Measurements from ENCODE around the gene PRKD1.
"Not testable (repeated sequence)": the region's sequence is repeated elsewhere in the genome, so short reads cannot be mapped to it uniquely, and the experiment has no call there.

The PRKD1 gene

DNA sequence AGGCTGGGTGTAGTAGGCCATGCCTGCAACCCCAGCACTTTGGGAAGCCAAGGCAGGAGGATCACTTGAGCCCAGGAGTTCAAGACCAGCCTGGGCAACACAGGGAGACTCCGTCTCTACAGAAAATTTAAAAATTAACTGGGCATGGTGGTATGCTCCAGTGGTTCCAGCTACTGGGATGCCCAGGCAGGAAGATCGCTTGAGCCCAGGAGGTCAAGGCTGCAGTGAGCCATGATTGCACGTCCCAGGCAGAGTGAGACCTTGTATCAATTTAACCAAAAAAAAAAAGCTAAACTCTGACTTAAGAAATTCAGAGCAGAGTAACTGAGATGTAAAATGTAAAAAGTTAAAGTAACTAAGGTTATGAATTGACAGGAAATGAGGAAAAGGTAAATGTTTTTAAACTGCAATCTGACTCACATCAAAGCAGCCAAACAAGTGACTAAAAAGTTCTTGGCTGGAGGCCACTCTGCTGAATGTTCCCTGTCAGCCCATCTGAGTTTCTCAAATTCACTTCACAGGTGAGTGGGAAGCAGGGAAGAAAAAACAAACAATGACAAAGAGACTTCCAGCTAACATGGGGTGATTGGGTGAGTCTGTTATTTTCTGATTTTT, 21.3 kb downstream of the PRKD1 start:
- in situ Hi-C loops (cut with MboI; ENCODE audit: low pct_unique_long_range_greater_than_20kb, low sequenced_read_pairs) = no loop called here
- DNase-seq = no peak

DNA sequence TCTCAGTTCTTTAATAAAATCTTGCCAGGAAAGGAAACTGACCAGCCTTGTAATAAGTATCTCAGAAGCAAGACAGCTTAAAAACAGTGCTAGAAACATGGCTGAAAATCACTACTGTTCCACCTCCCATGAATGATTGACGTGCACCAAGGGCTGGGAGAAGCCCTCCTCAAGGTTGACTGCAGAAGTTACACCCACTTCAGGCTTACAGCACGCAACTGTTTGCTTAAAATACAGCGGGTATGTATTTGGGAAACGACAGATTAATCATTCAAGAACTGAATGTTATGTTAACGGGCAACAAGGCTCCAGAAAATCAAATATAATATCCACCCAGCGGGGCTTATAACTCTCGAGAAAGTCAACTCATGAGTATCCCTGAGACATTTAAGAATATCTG, 22.1 kb downstream of the PRKD1 start:
- in situ Hi-C loops (cut with MboI; ENCODE audit: low pct_unique_long_range_greater_than_20kb, low sequenced_read_pairs) = no loop called here
- no peak for DNase-seq

DNA sequence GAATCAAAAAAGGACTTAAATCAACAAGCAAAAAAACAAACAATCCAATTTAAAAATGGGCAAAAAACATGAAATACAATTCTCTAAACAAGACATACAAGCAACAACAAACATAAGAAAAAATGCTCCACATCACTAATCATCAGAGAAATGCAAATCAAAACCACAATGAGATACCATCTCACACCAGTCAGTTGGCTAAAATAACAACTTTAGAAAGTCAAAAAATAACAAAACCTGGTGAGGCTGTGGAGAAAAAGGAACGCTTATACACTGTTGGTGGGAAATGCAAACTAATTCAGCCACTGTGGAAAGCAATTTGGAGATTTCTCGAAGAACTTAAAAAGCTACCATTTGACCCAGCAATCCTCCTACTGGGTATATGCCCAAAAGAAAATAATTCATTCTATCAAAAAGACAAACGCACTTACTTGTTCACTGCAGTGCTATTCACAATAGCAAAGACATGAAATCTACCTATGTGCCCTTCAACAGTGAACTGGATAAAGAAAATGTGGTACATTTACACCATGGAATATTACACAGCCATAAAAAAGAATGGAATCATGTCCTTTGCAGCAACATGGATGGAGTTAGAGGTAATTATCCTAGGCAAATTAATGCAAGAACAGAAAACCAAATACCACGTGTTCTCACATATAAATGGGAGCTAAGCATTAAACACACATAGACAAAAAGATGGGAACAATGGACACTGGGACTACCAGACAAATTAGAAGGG, 26.9 kb downstream of the PRKD1 start:
- in situ Hi-C loops (cut with MboI; ENCODE audit: low pct_unique_long_range_greater_than_20kb, low sequenced_read_pairs) = no loop called here
- no peak for DNase-seq

DNA sequence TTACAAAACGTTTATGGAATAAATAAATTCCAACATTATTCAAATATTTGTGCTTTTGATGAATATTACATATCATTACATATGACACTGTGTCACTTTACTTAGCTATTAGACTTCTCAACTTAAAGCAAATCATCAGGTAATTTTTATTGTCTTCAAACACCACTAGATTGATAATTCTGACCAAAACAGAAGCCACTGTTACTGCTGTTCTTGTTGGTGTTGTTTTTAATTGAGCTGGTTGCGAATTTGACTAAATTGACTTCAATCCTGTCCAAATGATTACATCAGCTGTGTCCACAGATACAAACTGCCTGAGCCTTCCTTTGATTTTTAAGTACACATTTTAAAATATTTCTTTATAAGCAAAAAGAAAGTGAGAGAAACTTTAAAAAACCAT, 29.2 kb downstream of the PRKD1 start:
- DNase-seq = no peak
- in situ Hi-C loops (cut with MboI; ENCODE audit: low pct_unique_long_range_greater_than_20kb, low sequenced_read_pairs) = no loop called here

DNA sequence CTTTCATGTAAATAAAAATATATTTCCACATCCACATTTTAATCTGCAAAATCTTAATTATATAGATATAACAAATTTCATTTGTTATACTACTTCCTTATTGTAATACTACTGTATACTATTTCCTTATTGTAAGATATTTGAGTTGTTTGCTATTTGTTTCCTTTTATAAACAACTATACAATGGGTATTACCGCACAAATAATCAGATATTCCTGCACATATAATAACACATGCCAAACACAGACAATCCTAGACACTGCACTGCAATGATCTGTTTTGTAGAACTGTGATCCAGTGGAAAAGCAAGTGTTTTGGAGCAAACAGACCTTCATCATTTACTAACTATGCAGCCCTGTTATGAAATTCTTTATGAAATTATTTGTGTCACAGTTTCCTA, 30.5 kb downstream of the PRKD1 start:
- no peak for DNase-seq

DNA sequence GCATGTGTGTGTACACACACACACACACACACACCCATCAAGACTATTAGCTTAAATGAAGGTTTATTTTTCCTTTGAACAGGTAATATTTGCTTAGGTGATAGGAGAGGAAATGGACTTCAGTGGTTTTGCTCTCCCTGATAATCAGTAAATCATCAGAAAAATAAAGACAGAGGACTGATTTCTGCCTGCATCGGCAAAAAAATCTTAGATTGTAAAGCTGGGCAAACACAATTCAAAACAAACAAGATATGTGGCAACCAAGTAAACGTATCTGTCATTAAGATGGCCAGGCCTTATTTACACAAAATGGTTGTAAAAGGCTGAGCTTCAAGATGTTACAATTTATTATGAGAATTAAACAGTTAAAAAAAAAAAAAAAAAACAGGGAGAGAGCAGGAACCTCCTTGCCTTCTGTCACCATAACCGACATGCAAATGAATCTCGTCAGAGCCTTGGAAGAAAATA, 31.3 kb downstream of the PRKD1 start:
- in situ Hi-C loops (cut with MboI; ENCODE audit: low pct_unique_long_range_greater_than_20kb, low sequenced_read_pairs) = no loop called here
- no peak for DNase-seq

More for the DNA sequence above, 30.5 kb downstream of the PRKD1 start:
- in situ Hi-C loops (cut with MboI; ENCODE audit: low pct_unique_long_range_greater_than_20kb, low sequenced_read_pairs) = no loop called here

DNA sequence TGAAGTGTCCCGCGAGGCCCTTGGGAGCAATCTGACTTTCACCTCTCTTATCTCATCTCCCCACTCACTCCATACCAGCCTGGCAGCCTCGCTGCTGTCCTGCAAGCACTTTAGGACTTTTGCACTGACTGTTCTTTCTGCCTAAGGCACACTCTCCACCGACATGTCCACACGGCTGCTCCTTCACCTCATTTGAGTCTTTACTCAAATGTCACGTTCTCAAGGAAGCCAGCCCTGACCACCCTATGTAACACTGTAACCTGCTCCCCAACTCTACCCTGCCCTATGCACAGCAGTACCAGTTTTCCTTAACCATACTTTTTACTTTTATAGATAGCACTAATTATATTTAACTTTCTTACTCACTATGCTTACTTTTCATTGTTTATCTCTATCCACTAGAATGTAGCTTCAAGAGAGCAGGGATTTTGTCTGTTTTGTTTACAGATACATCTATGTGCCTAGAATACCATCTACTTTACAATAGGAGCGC, 32.0 kb downstream of the PRKD1 start:
- in situ Hi-C loops (cut with MboI; ENCODE audit: low pct_unique_long_range_greater_than_20kb, low sequenced_read_pairs) = no loop called here
- DNase-seq = no peak

DNA sequence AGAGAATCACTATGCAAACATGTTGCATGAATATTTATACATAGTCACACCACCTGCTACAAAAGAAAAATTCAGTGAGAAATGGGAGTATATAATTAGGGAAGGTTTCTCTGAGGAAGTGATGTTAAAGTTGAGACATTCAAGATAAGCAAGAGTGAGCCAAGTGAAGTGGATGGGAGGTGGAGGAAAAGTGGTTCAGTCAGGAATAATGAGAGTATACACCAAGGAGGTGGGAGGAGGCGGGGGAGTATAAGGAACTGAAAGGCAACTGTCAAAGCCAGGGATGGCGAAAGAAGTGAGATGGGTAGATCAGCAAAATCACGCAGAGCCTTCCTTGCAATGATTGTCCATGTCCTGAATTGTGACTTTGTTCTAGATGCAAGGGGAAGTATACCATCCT, 33.7 kb downstream of the PRKD1 start:
- in situ Hi-C loops (cut with MboI; ENCODE audit: low pct_unique_long_range_greater_than_20kb, low sequenced_read_pairs) = no loop called here
- no peak for DNase-seq

DNA sequence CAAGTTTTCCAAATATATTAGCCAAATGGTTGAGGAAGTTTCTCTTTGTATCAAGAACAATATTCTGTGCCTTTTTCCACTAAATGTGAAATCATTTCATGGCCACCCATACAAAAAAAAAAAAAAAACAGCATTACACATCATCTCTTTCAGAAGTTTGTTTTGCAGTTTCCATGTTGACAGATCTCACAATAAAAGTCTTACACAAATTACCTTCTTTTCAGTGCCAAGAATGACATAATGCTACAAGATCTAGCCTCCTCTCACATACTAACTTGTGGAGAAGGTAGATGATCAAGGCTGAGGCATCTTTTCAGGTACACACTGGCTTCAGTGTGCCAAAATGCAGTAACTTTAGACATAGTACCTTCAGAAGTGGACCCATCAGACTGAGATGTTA, 35.3 kb downstream of the PRKD1 start:
- no peak for DNase-seq
- in situ Hi-C loops (cut with MboI; ENCODE audit: low pct_unique_long_range_greater_than_20kb, low sequenced_read_pairs) = no loop called here

DNA sequence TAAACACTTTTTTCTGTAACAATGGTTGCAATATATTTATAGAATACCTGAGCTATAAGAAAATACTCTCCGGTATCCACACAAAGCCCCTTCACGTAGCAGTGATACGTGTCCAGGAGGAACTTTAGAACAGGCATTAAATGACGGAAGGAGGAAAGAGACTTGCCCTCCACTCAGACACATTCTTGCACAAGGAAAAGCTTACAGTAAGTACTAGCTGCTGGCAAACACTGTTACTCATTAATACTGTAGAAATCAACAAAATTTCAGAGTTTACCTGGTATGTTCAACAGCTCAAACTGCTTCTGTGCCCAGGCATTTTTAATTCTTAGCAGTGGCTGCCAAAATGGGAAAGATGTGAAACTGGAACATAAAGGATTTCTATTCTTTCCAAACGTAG, 41.7 kb downstream of the PRKD1 start:
- no peak for DNase-seq
- in situ Hi-C loops (cut with MboI; ENCODE audit: low pct_unique_long_range_greater_than_20kb, low sequenced_read_pairs) = no loop called here

DNA sequence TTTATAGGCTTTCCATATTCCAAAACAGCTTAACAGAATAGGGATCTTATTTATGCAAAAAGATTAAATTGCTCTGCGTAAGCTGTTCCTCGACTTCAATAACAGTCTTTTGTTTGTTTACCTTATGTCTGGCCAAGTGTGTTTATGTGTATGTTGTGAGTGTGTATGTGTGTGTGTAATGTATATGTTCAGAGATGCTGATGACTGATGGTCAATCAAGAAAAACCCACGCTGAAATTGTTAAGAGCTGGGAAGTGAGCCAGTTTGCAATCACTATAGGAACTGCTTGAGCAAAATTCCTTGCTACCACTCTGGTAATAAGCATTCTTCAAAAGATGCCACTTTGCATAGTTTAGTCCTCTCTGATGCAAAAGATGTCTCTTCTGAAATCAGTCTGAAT, 59.6 kb downstream of the PRKD1 start:
- in situ Hi-C loops (cut with MboI; ENCODE audit: low pct_unique_long_range_greater_than_20kb, low sequenced_read_pairs) = no loop called here
- DNase-seq = no peak

DNA sequence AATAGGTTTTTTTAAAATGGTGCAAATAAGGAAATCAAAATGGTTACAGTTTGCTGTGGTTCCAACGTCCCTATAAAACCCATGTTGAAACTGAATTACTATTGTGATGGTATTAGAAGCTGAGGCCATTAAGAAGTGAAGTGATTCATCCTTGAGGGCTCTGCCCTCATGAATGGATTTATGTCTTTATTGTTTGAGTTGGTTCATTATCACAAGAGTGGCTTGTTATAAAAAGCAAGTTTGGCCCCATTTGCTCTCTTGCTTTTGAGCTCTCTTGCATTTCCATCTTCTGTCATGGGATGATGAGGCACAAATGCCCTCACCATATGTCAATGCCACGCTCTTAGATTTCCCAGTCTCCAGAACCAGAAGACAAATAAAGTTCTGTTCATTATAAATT, 62.3 kb downstream of the PRKD1 start:
- in situ Hi-C loops (cut with MboI; ENCODE audit: low pct_unique_long_range_greater_than_20kb, low sequenced_read_pairs) = no loop called here

DNA sequence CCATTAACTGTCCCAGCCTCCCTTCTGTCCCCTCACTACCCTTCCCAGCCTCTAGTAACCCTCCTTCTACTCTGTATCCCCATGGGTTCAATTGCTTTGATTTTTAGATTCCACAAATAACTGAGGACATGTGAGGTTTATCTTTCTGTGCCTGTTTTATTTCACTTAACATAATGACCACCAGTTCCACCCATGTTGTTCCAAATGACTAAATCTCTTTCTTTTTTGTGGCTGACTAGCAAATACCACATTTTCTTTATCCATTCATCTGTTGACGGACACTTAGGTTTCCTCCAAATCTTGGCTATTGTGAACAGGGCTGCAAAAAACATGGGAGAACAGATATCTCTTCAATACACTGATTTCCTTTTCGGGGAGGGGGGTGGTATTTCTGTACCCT, 65.7 kb downstream of the PRKD1 start:
- DNase-seq = no peak
- in situ Hi-C loops (cut with MboI; ENCODE audit: low pct_unique_long_range_greater_than_20kb, low sequenced_read_pairs) = no loop called here

More for the DNA sequence above, 62.3 kb downstream of the PRKD1 start:
- no peak for DNase-seq

DNA sequence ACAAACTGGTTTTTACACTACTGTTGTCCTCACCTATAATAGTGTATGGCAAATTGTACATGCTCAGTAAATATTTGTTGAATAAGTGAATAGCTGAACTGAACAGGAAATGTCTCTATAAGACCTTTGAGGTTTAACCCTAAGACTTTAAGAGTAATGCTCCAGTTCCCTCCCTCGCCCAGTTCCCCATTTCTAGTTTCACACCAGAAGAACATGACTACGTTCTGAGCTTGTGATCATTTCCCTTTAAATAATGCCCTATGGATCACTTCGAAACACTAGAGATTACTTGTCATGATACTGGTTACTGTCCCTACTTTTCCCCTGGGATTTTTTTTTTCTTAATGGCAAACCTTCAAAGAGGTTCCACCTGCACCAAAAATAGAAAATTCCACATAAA, 69.3 kb downstream of the PRKD1 start:
- DNase-seq = no peak
- in situ Hi-C loops (cut with MboI; ENCODE audit: low pct_unique_long_range_greater_than_20kb, low sequenced_read_pairs) = no loop called here

DNA sequence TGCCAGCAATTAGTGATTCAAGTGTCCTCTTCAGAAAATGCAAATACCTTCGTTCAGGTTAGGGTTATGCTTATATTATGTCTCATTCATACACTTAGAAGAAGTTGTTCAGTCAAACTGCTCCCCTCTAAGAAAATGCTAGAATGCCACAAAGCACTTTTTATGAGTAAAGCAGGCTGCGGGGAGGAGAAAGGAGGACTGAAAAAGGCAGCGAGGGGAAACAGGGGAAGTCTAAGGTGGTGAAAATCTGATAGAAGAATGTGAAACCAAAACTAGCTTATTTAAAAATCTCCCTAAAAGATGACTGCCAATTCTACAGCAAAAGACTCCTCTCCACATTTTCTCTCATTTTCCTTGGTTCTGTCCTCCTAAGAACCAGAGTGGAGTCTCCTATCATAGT, 70.1 kb downstream of the PRKD1 start:
- DNase-seq = no peak
- in situ Hi-C loops (cut with MboI; ENCODE audit: low pct_unique_long_range_greater_than_20kb, low sequenced_read_pairs) = no loop called here

DNA sequence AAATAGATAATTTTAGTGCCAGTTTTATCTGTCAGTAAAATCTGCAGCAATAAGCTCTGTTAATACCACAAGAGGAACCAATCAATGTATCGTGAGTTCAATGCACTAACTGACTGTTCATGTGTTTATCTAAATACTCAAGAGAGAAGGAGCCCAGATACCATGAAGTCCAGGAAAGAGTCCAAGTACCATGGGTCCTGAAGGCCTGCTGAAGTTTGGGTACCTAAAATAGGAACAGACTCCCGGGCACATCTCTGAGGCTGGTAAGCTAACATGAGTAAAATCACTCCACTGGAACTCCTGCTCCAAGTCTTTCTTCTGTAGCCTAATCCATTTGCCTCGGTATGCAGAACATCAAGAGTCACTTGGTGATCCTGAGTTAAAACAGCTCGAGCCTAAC, 71.1 kb downstream of the PRKD1 start:
- DNase-seq = no peak
- in situ Hi-C loops (cut with MboI; ENCODE audit: low pct_unique_long_range_greater_than_20kb, low sequenced_read_pairs) = no loop called here

DNA sequence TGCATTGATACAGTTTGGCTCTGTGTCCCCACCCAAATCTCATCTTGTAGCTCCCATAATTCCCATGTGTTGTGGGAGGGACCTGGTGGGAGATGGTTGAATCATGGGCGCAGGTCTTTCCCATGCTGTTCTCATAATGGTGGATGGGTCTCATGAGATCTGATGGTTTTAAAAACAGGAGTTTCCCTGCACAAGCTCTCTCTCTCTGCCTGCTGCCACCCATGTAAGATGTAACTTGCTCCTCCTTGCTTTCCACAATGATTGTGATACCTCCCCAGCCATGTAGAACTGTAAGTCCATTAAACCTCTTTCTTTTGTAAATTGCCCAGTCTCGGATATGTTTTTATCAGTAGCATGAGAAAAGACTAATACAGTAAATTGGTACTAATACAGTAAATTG, 74.0 kb downstream of the PRKD1 start:
- in situ Hi-C loops (cut with MboI; ENCODE audit: low pct_unique_long_range_greater_than_20kb, low sequenced_read_pairs); DNase-seq: not testable (repeated sequence)

DNA sequence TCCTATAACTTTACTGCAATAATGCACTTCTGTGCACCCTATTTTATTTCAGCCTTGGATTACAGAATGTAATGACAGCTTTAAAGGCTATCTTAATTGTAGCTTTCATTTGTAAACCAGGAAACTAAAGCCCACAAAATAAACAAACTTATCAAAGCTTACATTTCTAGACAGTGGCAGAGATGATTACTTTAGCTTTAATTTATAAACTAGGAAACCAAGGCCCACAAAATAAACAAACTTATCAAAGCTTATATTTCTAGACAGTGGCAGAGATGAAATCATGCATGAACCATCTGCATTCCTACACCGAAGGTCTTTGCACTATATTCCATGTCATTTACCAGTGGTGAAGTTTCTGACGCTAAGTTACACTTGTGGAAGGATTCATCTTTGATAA, 74.4 kb downstream of the PRKD1 start:
- in situ Hi-C loops (cut with MboI; ENCODE audit: low pct_unique_long_range_greater_than_20kb, low sequenced_read_pairs) = no loop called here
- DNase-seq = no peak

DNA sequence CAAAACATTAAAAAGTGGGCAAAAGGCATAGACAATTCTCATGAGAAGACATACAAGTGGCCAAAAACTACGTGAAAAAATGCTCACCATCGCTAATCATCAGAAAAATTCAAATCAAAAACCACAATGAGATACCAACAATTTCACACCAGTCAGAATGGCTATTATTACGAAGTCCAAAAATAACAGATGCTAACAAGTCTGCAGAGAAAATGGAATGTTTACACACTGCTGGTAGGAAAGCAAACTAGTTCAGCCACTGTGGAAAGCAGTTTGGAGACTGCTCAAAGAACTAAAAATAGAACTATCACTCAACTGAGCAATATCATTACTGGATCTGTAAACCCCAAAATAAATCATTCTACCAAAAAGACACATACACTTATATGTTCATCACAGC, 76.2 kb downstream of the PRKD1 start:
- in situ Hi-C loops (cut with MboI; ENCODE audit: low pct_unique_long_range_greater_than_20kb, low sequenced_read_pairs) = no loop called here

DNA sequence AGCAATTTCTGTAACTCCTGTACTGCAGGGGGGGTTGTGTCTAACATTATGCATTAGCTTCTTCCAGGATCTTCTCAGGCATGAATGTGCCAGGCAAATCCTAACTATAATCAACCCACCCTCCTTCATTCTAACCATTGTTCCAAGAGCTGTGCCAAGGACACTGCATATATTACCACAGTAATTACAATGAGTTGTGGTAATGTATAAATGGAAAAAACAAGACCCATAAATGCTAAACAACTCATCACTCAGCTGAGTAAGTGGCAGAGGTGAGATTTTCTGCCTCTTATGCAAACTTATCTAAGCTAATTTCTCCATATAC, 80.6 kb downstream of the PRKD1 start:
- in situ Hi-C loops (cut with MboI; ENCODE audit: low pct_unique_long_range_greater_than_20kb, low sequenced_read_pairs) = no loop called here
- DNase-seq = no peak

More for the DNA sequence above, 76.2 kb downstream of the PRKD1 start:
- no peak for DNase-seq

All from KBM-7 (cell line).